HepG2 (cell line): Measurements from ENCODE around the gene RABL6. TPM values are rescaled to one million over a fixed set of nuclear protein-coding genes. Genes with fewer than 3 reads are reported as not detected.

Experiments used
- ATAC-seq: fragments of 200-7000 bp; cut with Tn5 transposase; 3 replicates; pipeline ENCODE4 v1.9.1; 2020; ENCODE audit warnings: mild to moderate bottlenecking, moderate library complexity
- BruUV-seq: library from RNA; stranded (reverse); fragments of 400-500 nt; replicated peaks from 2 replicates; lab custom pipeline; 2021; lab: Mats Ljungman, UMichigan
- CTCF ChIA-PET: fragments of 300-600 bp; formaldehyde crosslinking; extraction: SDS; loops from one replicate; lab custom pipeline; 2021; ENCODE audit warnings: low total read pairs, inconsistent platforms, low intra/inter-chr PET ratio; lab: Yijun Ruan, JAX
- POLR2A ChIA-PET: fragments of 350-600 bp; sonication (Branson Sonifier 250); formaldehyde crosslinking; loops from one replicate; lab custom pipeline; 2020; ENCODE audit warnings: antibody characterized with exemption, inconsistent platforms; lab: Yijun Ruan, JAX
- DNase-seq: peaks from one replicate; pipeline ENCODE4 v3.0.0-alpha.2; 2015; ENCODE audit warnings: low spot score
- FAIRE-seq: peaks from 3 replicates; lab custom pipeline; 2011; peaks lifted over from hg19 to GRCh38; lab: Jason Lieb, UNC
- H2AFZ ChIP-seq: one replicate; pipeline ENCODE4 v1.6.1; 2011; ENCODE audit warnings: low read length, inconsistent platforms
- H3K27ac ChIP-seq: fragments of 300-600 bp; 3 replicates; pipeline ENCODE4 v1.8.0; 2011; ENCODE audit warnings: mixed run types, mild to moderate bottlenecking, mixed read lengths, low read length, inconsistent platforms; ENCODE audit not compliant: insufficient read depth; ENCODE audit errors: extremely low read length
- H3K27me3 ChIP-seq, 2 experiments: fragments of 200-600 bp in 1 of 2; 2 replicates in 1 of 2; 3 replicates in 1 of 2; pipeline versions ENCODE4 v1.6.0 to v1.8.0; 2011; ENCODE audit warnings: low read length in 2 of 2, mild to moderate bottlenecking in 2 of 2, moderate library complexity in 2 of 2, inconsistent platforms in 1 of 2; ENCODE audit not compliant: insufficient read depth in 2 of 2, control insufficient read depth in 1 of 2
- H3K36me3 ChIP-seq, 2 experiments: fragments of 200-600 bp in 1 of 2; replicated peaks in 1 of 2; 2 replicates in 1 of 2; 3 replicates in 1 of 2; pipeline versions ENCODE4 v1.5.1 to v1.8.0; 2011; ENCODE audit warnings: low read length in 2 of 2, inconsistent platforms in 1 of 2; ENCODE audit not compliant: insufficient read depth in 2 of 2, control insufficient read depth in 1 of 2
- H3K4me1 ChIP-seq: 2 replicates; pipeline ENCODE4 v1.5.1; 2012; ENCODE audit warnings: low read length, inconsistent platforms; ENCODE audit not compliant: insufficient read depth
- H3K4me2 ChIP-seq: 2 replicates; pipeline ENCODE4 v1.6.0; 2011; ENCODE audit warnings: low read depth, low read length, inconsistent platforms
- H3K4me3 ChIP-seq, 3 experiments: fragments of 200-600 bp in 1 of 3; sonication (generic), shearing (Covaris generic) in 1 of 3; replicated peaks in 1 of 3; 2 replicates each; pipeline ENCODE4 v1.5.1; 2011 to 2016; ENCODE audit warnings: low read length in 3 of 3, inconsistent platforms in 2 of 3, low read depth in 2 of 3, mild to moderate bottlenecking in 2 of 3, control low read depth in 1 of 3, mixed read lengths in 1 of 3; ENCODE audit not compliant: insufficient read depth in 1 of 3
- H3K79me2 ChIP-seq: one replicate; pipeline ENCODE4 v1.6.1; 2011; ENCODE audit warnings: low read length, inconsistent platforms; ENCODE audit not compliant: insufficient read depth
- H3K9ac ChIP-seq: 2 replicates; pipeline ENCODE4 v1.6.0; 2011; ENCODE audit warnings: mild to moderate bottlenecking, low read depth, low read length, inconsistent platforms; ENCODE audit not compliant: insufficient read depth
- H3K9me3 ChIP-seq: 2 replicates; pipeline ENCODE4 v1.5.1; 2012; ENCODE audit warnings: mild to moderate bottlenecking, low read length
- H4K20me1 ChIP-seq: 2 replicates; pipeline ENCODE4 v1.6.0; 2011; ENCODE audit warnings: inconsistent platforms, mild to moderate bottlenecking, low read length, moderate library complexity; ENCODE audit not compliant: insufficient read depth
- AGO1 ChIP-seq: fragments of 200-400 bp; formaldehyde crosslinking; IDR thresholded peaks from 2 replicates; pipeline ENCODE4 v1.6.1; 2017; ENCODE audit warnings: mild to moderate bottlenecking, low read depth, low read length, moderate library complexity; ENCODE audit not compliant: poor library complexity, severe bottlenecking
- MEIS1 ChIP-seq: sonication (generic); formaldehyde crosslinking; IDR thresholded peaks from 2 replicates; pipeline ENCODE4 v1.9.0; 2021; ENCODE audit warnings: mild to moderate bottlenecking, missing genetic modification reagents, moderate library complexity, borderline replicate concordance
- MTERF4 ChIP-seq: sonication (generic); formaldehyde crosslinking; IDR thresholded peaks from 2 replicates; pipeline ENCODE4 v1.8.0; 2023; ENCODE audit warnings: mild to moderate bottlenecking, missing genetic modification reagents
- MXI1 ChIP-seq: IDR thresholded peaks from 3 replicates; pipeline ENCODE4 v1.6.1; 2012; ENCODE audit warnings: low read depth, low read length, inconsistent platforms, borderline replicate concordance
- MYC ChIP-seq: sonication (generic); formaldehyde crosslinking; IDR thresholded peaks from 2 replicates; pipeline ENCODE4 v1.9.0; 2021; ENCODE audit warnings: missing genetic modification reagents, borderline replicate concordance
- REST ChIP-seq, 2 experiments: IDR thresholded peaks; 2 replicates each; pipeline ENCODE4 v1.6.1; 2011 to 2012; ENCODE audit warnings: low read length in 2 of 2, borderline replicate concordance in 1 of 2, low read depth in 1 of 2, mild to moderate bottlenecking in 1 of 2, moderate library complexity in 1 of 2
- YEATS4 ChIP-seq: sonication (generic); formaldehyde crosslinking; IDR thresholded peaks from 2 replicates; pipeline ENCODE4 v1.4.0; 2020; ENCODE audit warnings: missing genetic modification reagents, borderline replicate concordance
- ZNF646 ChIP-seq: sonication (generic); formaldehyde crosslinking; IDR thresholded peaks from 2 replicates; pipeline ENCODE4 v1.9.0; 2021; ENCODE audit warnings: mild to moderate bottlenecking, missing genetic modification reagents
- ZNF703 ChIP-seq: sonication (generic); formaldehyde crosslinking; IDR thresholded peaks from 2 replicates; pipeline ENCODE4 v1.5.1; 2020; ENCODE audit warnings: missing genetic modification reagents, mild to moderate bottlenecking, moderate library complexity, borderline replicate concordance
- ZSCAN30 ChIP-seq: sonication (generic); formaldehyde crosslinking; IDR thresholded peaks from 2 replicates; pipeline ENCODE4 v1.5.0; 2020; ENCODE audit warnings: mild to moderate bottlenecking, missing genetic modification reagents
- WGBS: methylation state at CpG from one replicate; pipeline ENCODE4 v1.1.6; 2017; ENCODE audit warnings: low lambda C conversion rate; 5-methylcytosine and 5-hydroxymethylcytosine counted together
- in situ Hi-C: cut with HindIII; loops from 2 replicates; pipeline ENCODE4 v1.10.0; 2017; ENCODE audit warnings: low pct_unique_long_range_greater_than_20kb; ENCODE audit not compliant: extremely low pct_ligation_motif_present
- intact Hi-C: fragments of 100-400 bp; cut with micrococcal nuclease; formaldehyde crosslinking; loops from one replicate; pipeline ENCODE4 v1.10.0; 2022; ENCODE audit not compliant: unreplicated experiment
- polyA plus RNA-seq, 8 experiments: library from polyadenylated mRNA; depleted of rRNA in 3 of 8; stranded (reverse) in 7 of 8; unstranded in 1 of 8; fragments of >200 nt; fragmentation: Illumina TruSeq in 4 of 8; extraction: Trizol in 4 of 8; gene quantifications; 2 replicates each; pipeline versions ENCODE4 v1.2.1 to v1.2.3, GENCODE V29; 2011 to 2016; ENCODE audit warnings: low read depth in 4 of 8, missing spikeins in 1 of 8, mixed read lengths in 1 of 8; ENCODE audit not compliant: insufficient read depth in 1 of 8
- total RNA-seq, 5 experiments: library from RNA; depleted of rRNA; stranded (reverse); fragments of >200 nt; fragmentation: Illumina TruSeq; extraction: Trizol; gene quantifications; 2 replicates each; pipeline ENCODE4 v1.2.3, GENCODE V29; 2016; ENCODE audit warnings: low read depth in 1 of 5

The RABL6 gene
- total and polyA plus RNA-seq, 2 of the 13 experiments (the other 11 are each of a cell fraction or from before 2014, with no cell fraction given) = 81.5 to 125 TPM

- Histone ChIP-seq H3K36me3 (peaks cover 0 to 2% of the 10 kb centered on the region in 2 experiments; a peak in 2 of 5 replicates), H3K4me3 (peak overlapping the region; percentile 67 to 85 (median 81)), H3K27ac (peak overlapping the region; percentile 84), H3K4me1 (peaks cover 75% of the 10 kb centered on the region), H3K4me2 (peak overlapping the region; percentile 90), H2AFZ (no peak overlapping the region), H3K9me3 (no peaks in the 10 kb centered on the region), H3K79me2 (peaks cover 32% of the 10 kb centered on the region), H3K9ac (peak overlapping the region; percentile 70), H3K27me3 (no peaks in the 10 kb centered on the region), H4K20me1 (no peaks in the 10 kb centered on the region; the same call in none of the 2 replicates)
- WGBS = 0% methylated on average over 18 of the region's 63 CpGs
- intact Hi-C loops (no loop called here), in situ Hi-C loops (no loop called here)
- FAIRE-seq (no peak), ATAC-seq (peak; percentile 65), DNase-seq (peak; percentile 85)
- ChIA-PET POLR2A (interaction anchor here (0.8 to 2.8 kb wide), 20 partner anchors 8 to 440 kb away, joined by 3 to 35 read pairs (median 5); partner anchors contain the start of genes AJM1, ENTPD2, MAN1B1 and RABL6), CTCF (no interaction called here)
- BruUV-seq = no TSS peak
- TF ChIP-seq ZSCAN30 (CRISPR knock-in tag) (no peak), MTERF4 (peak; percentile 97), MYC (CRISPR knock-in tag) (peak; percentile 70), MXI1 (peak; percentile 52; the same call in 1 of the 3 replicates), AGO1 (peak; percentile 81), MEIS1 (peak; percentile 27; the same call in 1 of the 2 replicates), REST (IDR thresholded peaks at IDR 0.05; ENCODE audit: borderline replicate concordance in 1 of 2, low read depth in 1 of 2, low read length in 2 of 2) (peak in 1 of 2 experiments; percentile 61; a peak in 1 of 4 replicates), YEATS4 (CRISPR knock-in tag) (peak; percentile 11), ZNF703 (CRISPR knock-in tag) (0 out of 2 replicates have a peak, but pooled peaks have one; percentile 9), ZNF646 (CRISPR knock-in tag) (peak; percentile 59; the same call in 1 of the 2 replicates)
These were observed 7.7 kb upstream of the RABL6 start for GRCh38 chr9:136799854-136800657.
